HK-2 (cell line): ENCODE results near the gene MED13L.
A peak's percentile ranks its signal among the peaks of the same experiment; 100 is the strongest.

Experiments used
- DNase-seq: peaks from one replicate; pipeline ENCODE4 v3.0.0-alpha.2; 2018; ENCODE audit not compliant: unreplicated experiment

The MED13L gene

GRCh38 chr12:115944392-115944742, 333.1 kb downstream of the MED13L start:
- DNase-seq = no peak

GRCh38 chr12:115943630-115944391, 333.7 kb downstream of the MED13L start:
- DNase-seq = no peak

GRCh38 chr12:115943310-115943629, 334.2 kb downstream of the MED13L start:
- DNase-seq = no peak

GRCh38 chr12:115942346-115942745, 335.1 kb downstream of the MED13L start:
- DNase-seq = no peak

GRCh38 chr12:115941362-115941761, 336.1 kb downstream of the MED13L start:
- DNase-seq = no peak

GRCh38 chr12:115938794-115939377, 338.6 kb downstream of the MED13L start:
- DNase-seq = no peak

GRCh38 chr12:115936997-115937916, 340.2 kb downstream of the MED13L start:
- no peak for DNase-seq

GRCh38 chr12:115934877-115935276, 342.6 kb downstream of the MED13L start:
- DNase-seq = no peak

GRCh38 chr12:115934046-115934445, 343.4 kb downstream of the MED13L start:
- DNase-seq = no peak

GRCh38 chr12:115932066-115932465, 345.4 kb downstream of the MED13L start:
- DNase-seq = no peak

- no peak for DNase-seq
Measured at GRCh38 chr12:115930336-115930735, 347.2 kb downstream of the MED13L start.

GRCh38 chr12:115926037-115926670, 351.3 kb downstream of the MED13L start:
- DNase-seq = no peak

GRCh38 chr12:115923851-115924250, 353.6 kb downstream of the MED13L start:
- no peak for DNase-seq

- DNase-seq = no peak
Measured at GRCh38 chr12:115922952-115923564, 354.4 kb downstream of the MED13L start.

- DNase-seq = no peak
Measured at GRCh38 chr12:115920395-115921183, 356.9 kb downstream of the MED13L start.

- no peak for DNase-seq
Measured at GRCh38 chr12:115918763-115919162, 358.7 kb downstream of the MED13L start.

GRCh38 chr12:115916910-115917668, 360.4 kb downstream of the MED13L start:
- peak; percentile 68 for DNase-seq

- no peak for DNase-seq
Measured at GRCh38 chr12:115914122-115914521, 363.4 kb downstream of the MED13L start.

GRCh38 chr12:115912440-115912839, 365.1 kb downstream of the MED13L start:
- no peak for DNase-seq

GRCh38 chr12:115911360-115911759, 366.1 kb downstream of the MED13L start:
- DNase-seq = no peak
